ENCODE measurements around the gene TYMP. TPM values are rescaled to one million over a fixed set of nuclear protein-coding genes. Genes with fewer than 3 reads are reported as not detected.

The TYMP gene
- total and polyA plus RNA-seq, 2 experiments from 2014 or later, result 7.8 to 10.0 TPM

GRCh38 chr22:50526108-50526833 lies 3.5 kb downstream of the TYMP start:
- Histone ChIP-seq H3K9me3 (ENCODE audit: low read depth) (no peaks in the 10 kb centered on the region), H3K36me3 (peaks cover 9% of the 10 kb centered on the region), H3K4me1 (ENCODE audit: low read depth) (peaks cover 10% of the 10 kb centered on the region), H3K27me3 (peaks cover 20% of the 10 kb centered on the region), H3K27ac (peak overlapping the region; percentile 80), H3K4me3 (peak overlapping the region; percentile 63)
- DNase-seq (ENCODE audit: low read depth in 1 of 2, low spot score in 1 of 2), result peak; percentile 82 to 84
- peak; percentile 41 for TF ChIP-seq CTCF (IDR thresholded peaks at IDR 0.05; ENCODE audit: low read depth, low read length)

- peaks cover 15% of the 10 kb centered on the region for H3K27me3 ChIP-seq
- H3K27ac ChIP-seq, result peak overlapping the region; percentile 80
- DNase-seq (ENCODE audit: low read depth in 1 of 2, low spot score in 1 of 2), result no peak
- peaks cover 9% of the 10 kb centered on the region for H3K36me3 ChIP-seq
- no peaks in the 10 kb centered on the region for H3K9me3 ChIP-seq (ENCODE audit: low read depth)
- peak overlapping the region; percentile 63 for H3K4me3 ChIP-seq
- no peak for TF ChIP-seq CTCF (IDR thresholded peaks at IDR 0.05; ENCODE audit: low read depth, low read length)
- peaks cover 10% of the 10 kb centered on the region for H3K4me1 ChIP-seq (ENCODE audit: low read depth)
These were observed 4.0 kb downstream of the TYMP start for GRCh38 chr22:50525858-50526107.

- H3K27ac ChIP-seq, result peak within 1 kb of the TSS; percentile 80
- no peaks in the 10 kb centered on the region for H3K9me3 ChIP-seq (ENCODE audit: low read depth)
- H3K4me1 ChIP-seq (ENCODE audit: low read depth), result peaks cover 10% of the 10 kb centered on the region
- peak; percentile 98 to 99 for DNase-seq (ENCODE audit: low read depth in 1 of 2, low spot score in 1 of 2)
- H3K36me3 ChIP-seq, result peaks cover 9% of the 10 kb centered on the region
- peak; percentile 45 for TF ChIP-seq CTCF (IDR thresholded peaks at IDR 0.05; ENCODE audit: low read depth, low read length)
- peak within 1 kb of the TSS; percentile 63 for H3K4me3 ChIP-seq
- H3K27me3 ChIP-seq, result peaks cover 10% of the 10 kb centered on the region
These were observed 4.5 kb downstream of the TYMP start, which contains the start of gene SCO2 for GRCh38 chr22:50525104-50525857. TSS of gene SCO2 (minus strand) at chr22:50525598. CDS start at chr22:50524411, 1,187 bp downstream.

- Histone ChIP-seq H3K9me3 (ENCODE audit: low read depth) (no peaks in the 10 kb centered on the region), H3K36me3 (peaks cover 9% of the 10 kb centered on the region), H3K4me3 (peak overlapping the region; percentile 63), H3K27me3 (peaks cover 4% of the 10 kb centered on the region), H3K4me1 (ENCODE audit: low read depth) (peaks cover 10% of the 10 kb centered on the region), H3K27ac (peak overlapping the region; percentile 77)
- no peak for DNase-seq (ENCODE audit: low read depth in 1 of 2, low spot score in 1 of 2)
- TF ChIP-seq CTCF (IDR thresholded peaks at IDR 0.05; ENCODE audit: low read depth, low read length), result no peak
These were observed 5.1 kb downstream of the TYMP start for GRCh38 chr22:50524676-50525103.

GRCh38 chr22:50523806-50524675 lies 5.8 kb downstream of the TYMP start:
- peaks cover 12% of the 10 kb centered on the region for H3K36me3 ChIP-seq
- H3K27ac ChIP-seq, result no peak overlapping the region
- no peaks in the 10 kb centered on the region for H3K27me3 ChIP-seq
- no peak for DNase-seq (ENCODE audit: low read depth in 1 of 2, low spot score in 1 of 2)
- peaks cover 10% of the 10 kb centered on the region for H3K4me1 ChIP-seq (ENCODE audit: low read depth)
- H3K4me3 ChIP-seq, result peak overlapping the region; percentile 63
- no peaks in the 10 kb centered on the region for H3K9me3 ChIP-seq (ENCODE audit: low read depth)
- TF ChIP-seq CTCF (IDR thresholded peaks at IDR 0.05; ENCODE audit: low read depth, low read length), result no peak
